Fibroblast of lung (primary cell): Measurements from ENCODE around the gene LAMA5. TPM values are rescaled to one million over a fixed set of nuclear protein-coding genes. Genes with fewer than 3 reads are reported as not detected.
A peak's percentile ranks its signal among the peaks of the same experiment; 100 is the strongest.

Experiments used
- DNase-seq, 2 donors: peaks; one replicate each; pipeline versions ENCODE4 v3.0.0 to v3.0.0-alpha.2; 2010; ENCODE audit warnings: low read depth in 2 of 2
- H2AFZ ChIP-seq: 2 replicates; pipeline ENCODE4 v1.5.1; 2012; ENCODE audit warnings: low read length, control low read depth, inconsistent platforms
- H3K27ac ChIP-seq: 2 replicates; pipeline ENCODE4 v1.5.1; 2011; ENCODE audit warnings: low read length, control low read depth; ENCODE audit not compliant: insufficient read depth
- H3K27me3 ChIP-seq: 2 replicates; pipeline ENCODE4 v1.5.1; 2011; ENCODE audit warnings: mild to moderate bottlenecking, low read length; ENCODE audit not compliant: control insufficient read depth, insufficient read depth
- H3K36me3 ChIP-seq: 2 replicates; pipeline ENCODE4 v1.5.1; 2011; ENCODE audit warnings: low read length; ENCODE audit not compliant: control insufficient read depth, insufficient read depth
- H3K4me1 ChIP-seq: 2 replicates; pipeline ENCODE4 v1.5.1; 2011; ENCODE audit warnings: low read length; ENCODE audit not compliant: control insufficient read depth, insufficient read depth; ENCODE audit errors: extremely low read depth
- H3K4me2 ChIP-seq: 2 replicates; pipeline ENCODE4 v1.5.1; 2011; ENCODE audit warnings: low read length, control low read depth; ENCODE audit not compliant: insufficient read depth; ENCODE audit errors: extremely low read depth
- H3K4me3 ChIP-seq, 4 experiments: fragments of 200-600 bp in 1 of 4; sonication (generic) in 1 of 4; replicated peaks in 1 of 4; 2 replicates each; pipeline ENCODE4 v1.5.1; 2011 to 2016; ENCODE audit warnings: low read length in 4 of 4, low read depth in 3 of 4, mild to moderate bottlenecking in 3 of 4, control low read depth in 2 of 4, inconsistent platforms in 1 of 4, mixed read lengths in 1 of 4; ENCODE audit not compliant: insufficient read depth in 1 of 4; ENCODE audit errors: control extremely low read depth in 1 of 4
- H3K79me2 ChIP-seq: 2 replicates; pipeline ENCODE4 v1.5.1; 2012; ENCODE audit warnings: mild to moderate bottlenecking, low read length, inconsistent platforms; ENCODE audit not compliant: control insufficient read depth, insufficient read depth
- H3K9ac ChIP-seq: 2 replicates; pipeline ENCODE4 v1.5.1; 2011; ENCODE audit warnings: mild to moderate bottlenecking, low read length, control low read depth; ENCODE audit not compliant: insufficient read depth
- H3K9me3 ChIP-seq: 2 replicates; pipeline ENCODE4 v1.5.1; 2012; ENCODE audit warnings: low read depth, low read length; ENCODE audit not compliant: control insufficient read depth, insufficient read depth
- H4K20me1 ChIP-seq: 2 replicates; pipeline ENCODE4 v1.5.1; 2011; ENCODE audit warnings: low read length; ENCODE audit not compliant: control insufficient read depth, insufficient read depth; ENCODE audit errors: extremely low read depth
- EZH2 ChIP-seq: IDR thresholded peaks from 2 replicates; pipeline ENCODE4 v1.5.1; 2012; ENCODE audit warnings: low read length, control low read depth, mild to moderate bottlenecking; ENCODE audit errors: missing control alignments
- polyA plus RNA-seq, 2 donors: library from polyadenylated mRNA; depleted of rRNA in 1 of 2; stranded (reverse) in 1 of 2; unstranded in 1 of 2; fragments of >200 nt; gene quantifications; 2 replicates each; pipeline ENCODE4 v1.2.1, GENCODE V29; 2011 to 2012; ENCODE audit warnings: missing spikeins in 1 of 2
- total RNA-seq: library from RNA; depleted of rRNA; stranded (reverse); fragments of >200 nt; gene quantifications from 2 replicates; pipeline ENCODE4 v1.2.1, GENCODE V29; 2014
- TF ChIP-seq, protein P1 (sequence below), 2 donors: IDR thresholded peaks in 1 of 2; conservative IDR thresholded peaks in 1 of 2; 1 replicate in 1 of 2; 2 replicates in 1 of 2; pipeline ENCODE4 v1.5.1; 2011 to 2012; ENCODE audit warnings: low read length in 2 of 2, control low read depth in 1 of 2, inconsistent platforms in 1 of 2, low read depth in 1 of 2, mild to moderate bottlenecking in 1 of 2

The LAMA5 gene
- total and polyA plus RNA-seq, 2 donors (not counting 1 experiment from before 2014, with no cell fraction given): 1.5 to 81.6 TPM

GRCh38 chr20:62345681-62346370 lies 21.3 kb downstream of the LAMA5 start:
- Histone ChIP-seq H3K4me3 (no peak overlapping the region), H3K4me1 (no peaks in the 10 kb centered on the region), H3K27me3 (no peaks in the 10 kb centered on the region), H3K36me3 (peaks cover 13% of the 10 kb centered on the region), H3K27ac (no peak overlapping the region), H2AFZ (no peak overlapping the region), H4K20me1 (no peaks in the 10 kb centered on the region), H3K79me2 (no peaks in the 10 kb centered on the region), H3K9me3 (no peaks in the 10 kb centered on the region), H3K4me2 (no peak overlapping the region), H3K9ac (no peak overlapping the region)
- TF ChIP-seq, protein P1, sequence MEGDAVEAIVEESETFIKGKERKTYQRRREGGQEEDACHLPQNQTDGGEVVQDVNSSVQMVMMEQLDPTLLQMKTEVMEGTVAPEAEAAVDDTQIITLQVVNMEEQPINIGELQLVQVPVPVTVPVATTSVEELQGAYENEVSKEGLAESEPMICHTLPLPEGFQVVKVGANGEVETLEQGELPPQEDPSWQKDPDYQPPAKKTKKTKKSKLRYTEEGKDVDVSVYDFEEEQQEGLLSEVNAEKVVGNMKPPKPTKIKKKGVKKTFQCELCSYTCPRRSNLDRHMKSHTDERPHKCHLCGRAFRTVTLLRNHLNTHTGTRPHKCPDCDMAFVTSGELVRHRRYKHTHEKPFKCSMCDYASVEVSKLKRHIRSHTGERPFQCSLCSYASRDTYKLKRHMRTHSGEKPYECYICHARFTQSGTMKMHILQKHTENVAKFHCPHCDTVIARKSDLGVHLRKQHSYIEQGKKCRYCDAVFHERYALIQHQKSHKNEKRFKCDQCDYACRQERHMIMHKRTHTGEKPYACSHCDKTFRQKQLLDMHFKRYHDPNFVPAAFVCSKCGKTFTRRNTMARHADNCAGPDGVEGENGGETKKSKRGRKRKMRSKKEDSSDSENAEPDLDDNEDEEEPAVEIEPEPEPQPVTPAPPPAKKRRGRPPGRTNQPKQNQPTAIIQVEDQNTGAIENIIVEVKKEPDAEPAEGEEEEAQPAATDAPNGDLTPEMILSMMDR (conservative IDR thresholded peaks at IDR 0.05 in 1 of 2, IDR thresholded peaks at IDR 0.05 in 1 of 2; ENCODE audit: low read depth in 1 of 2, low read length in 2 of 2): no peak
- TF ChIP-seq EZH2: no peak
- no peak for DNase-seq

DNA sequence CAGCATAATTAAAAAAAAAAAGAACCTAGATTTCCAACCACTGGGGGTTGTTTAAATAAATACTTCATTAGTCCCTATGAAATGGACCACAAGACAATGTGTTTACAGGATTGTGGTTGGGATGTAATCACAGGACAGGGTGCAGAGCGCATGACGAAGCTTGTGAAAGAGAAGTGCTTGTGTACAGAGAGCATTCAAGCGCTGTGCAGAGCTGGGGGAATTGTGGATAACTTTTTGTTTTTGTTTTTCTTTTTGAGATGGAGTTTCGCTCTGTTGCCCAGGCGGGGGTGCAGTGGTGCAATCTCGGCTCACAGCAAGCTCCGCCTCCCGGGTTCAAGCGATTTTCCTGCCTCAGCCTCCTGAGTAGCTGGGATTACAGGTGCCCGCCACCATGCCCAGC lies 22.3 kb downstream of the LAMA5 start:
- DNase-seq: peak; percentile 43 to 89
- no peak overlapping the region for H3K27ac ChIP-seq
- H3K36me3 ChIP-seq: peaks cover 14% of the 10 kb centered on the region
- no peaks in the 10 kb centered on the region for H4K20me1 ChIP-seq
- no peak overlapping the region for H3K4me2 ChIP-seq
- TF ChIP-seq, protein P1 (conservative IDR thresholded peaks at IDR 0.05 in 1 of 2, IDR thresholded peaks at IDR 0.05 in 1 of 2; ENCODE audit: low read depth in 1 of 2, low read length in 2 of 2): no peak
- no peak for TF ChIP-seq EZH2
- no peaks in the 10 kb centered on the region for H3K4me1 ChIP-seq
- no peaks in the 10 kb centered on the region for H3K27me3 ChIP-seq
- H3K9me3 ChIP-seq: no peaks in the 10 kb centered on the region
- H3K79me2 ChIP-seq: no peaks in the 10 kb centered on the region
- H3K4me3 ChIP-seq: no peak overlapping the region
- H2AFZ ChIP-seq: no peak overlapping the region
- no peak overlapping the region for H3K9ac ChIP-seq

GRCh38 chr20:62344092-62344491 lies 23.0 kb downstream of the LAMA5 start:
- Histone ChIP-seq H3K4me1 (no peaks in the 10 kb centered on the region), H2AFZ (no peak overlapping the region), H4K20me1 (no peaks in the 10 kb centered on the region), H3K27me3 (no peaks in the 10 kb centered on the region), H3K36me3 (peaks cover 13% of the 10 kb centered on the region), H3K9ac (no peak overlapping the region), H3K9me3 (no peaks in the 10 kb centered on the region), H3K27ac (no peak overlapping the region), H3K4me3 (no peak overlapping the region), H3K79me2 (no peaks in the 10 kb centered on the region), H3K4me2 (no peak overlapping the region)
- DNase-seq: no peak
- TF ChIP-seq, protein P1 (conservative IDR thresholded peaks at IDR 0.05 in 1 of 2, IDR thresholded peaks at IDR 0.05 in 1 of 2; ENCODE audit: low read depth in 1 of 2, low read length in 2 of 2): no peak
- TF ChIP-seq EZH2: no peak
